Stomach (tissue), 9 donors: ENCODE measurements around the gene TEX19. TPM values are rescaled to one million over a fixed set of nuclear protein-coding genes. Genes with fewer than 3 reads are reported as not detected.

ENCODE experiments used
- DNase-seq, 2 donors: peaks; one replicate each; pipeline versions ENCODE4 v3.0.0 to v3.0.0-alpha.2; 2013 to 2019
- H3K27ac ChIP-seq, 5 donors: fragments of 200-600 bp in 4 of 5; sonication (generic) in 4 of 5; one replicate each; pipeline ENCODE4 v1.5.1; 2013 to 2019; ENCODE audit warnings: mild to moderate bottlenecking in 1 of 5, moderate library complexity in 1 of 5
- H3K27me3 ChIP-seq, 3 donors: fragments of 200-600 bp; sonication (generic); one replicate each; pipeline ENCODE4 v1.5.1; 2017 to 2019; ENCODE audit warnings: mixed run types in 1 of 3
- H3K36me3 ChIP-seq, 4 donors: fragments of 200-600 bp; sonication (generic); 1 replicate in 3 of 4; 2 replicates in 1 of 4; pipeline ENCODE4 v1.5.1; 2016 to 2019
- H3K4me1 ChIP-seq, 4 donors: fragments of 200-600 bp; sonication (generic); one replicate each; pipeline ENCODE4 v1.5.1; 2016 to 2019
- H3K4me3 ChIP-seq, 4 donors: fragments of 200-600 bp; sonication (generic) in 3 of 4; one replicate each; pipeline ENCODE4 v1.5.1; 2016 to 2019; ENCODE audit warnings: mild to moderate bottlenecking in 1 of 4
- H3K9me3 ChIP-seq, 4 donors: fragments of 200-600 bp; sonication (generic); one replicate each; pipeline ENCODE4 v1.5.1; 2016 to 2019
- CTCF ChIP-seq, 7 experiments: fragments of 450-650 bp in 4 of 7; fragments of 200-600 bp in 3 of 7; sonication (generic) in 3 of 7; IDR thresholded peaks; one replicate each; pipeline ENCODE4 v1.5.1; 2016 to 2019; ENCODE audit warnings: antibody characterized with exemption in 7 of 7, control low read depth in 2 of 7, mild to moderate bottlenecking in 1 of 7
- EP300 ChIP-seq: sonication (generic); formaldehyde crosslinking; IDR thresholded peaks from one replicate; pipeline ENCODE4 v1.6.1; 2017; ENCODE audit warnings: antibody characterized with exemption
- POLR2A ChIP-seq, 4 donors: fragments of 450-650 bp; IDR thresholded peaks; one replicate each; pipeline ENCODE4 v1.6.1; 2016; ENCODE audit warnings: antibody characterized with exemption in 4 of 4, control low read depth in 2 of 4, mild to moderate bottlenecking in 1 of 4, moderate library complexity in 1 of 4
- POLR2AphosphoS5 ChIP-seq, 3 donors: sonication (generic); formaldehyde crosslinking; IDR thresholded peaks; one replicate each; pipeline ENCODE4 v1.6.1; 2016; ENCODE audit warnings: antibody characterized with exemption in 3 of 3
- WGBS, 5 donors: extraction: QIAGEN DNeasy Blood & Tissue Kit in 3 of 5; methylation state at CpG; one replicate each; pipeline versions ENCODE4 v1.1.5 to v1.1.7; 2013 to 2018; 5-methylcytosine and 5-hydroxymethylcytosine counted together
- intact Hi-C: fragments of 100-400 bp; cut with DNase I; formaldehyde crosslinking; loops from one replicate; pipeline ENCODE4 v1.15.1; 2023; ENCODE audit warnings: low total_unique reads
- polyA plus RNA-seq, 3 donors: library from polyadenylated mRNA; stranded (reverse); fragments of 200-250 nt; gene quantifications; one replicate each; pipeline ENCODE4 v1.2.3, GENCODE V29; 2013
- total RNA-seq, 5 donors: library from RNA; depleted of rRNA; stranded (reverse); fragments of >200 nt; gene quantifications; one replicate each; pipeline versions ENCODE4 v1.1.0 to v1.2.3, GENCODE V29; 2014 to 2016
- donor health status: healthy with polysubstance abuse.
- donor health status: Bipolar disorder and iron deficiency.
- donor health status: healthy.

TEX19 gene
- total and polyA plus RNA-seq, 8 donors = not detected

GRCh38 chr17:82315703-82316358 is 43.2 kb upstream of the TEX19 start:
- Histone ChIP-seq H3K27me3 (peaks cover 10 to 69% (median 36%) of the 10 kb centered on the region in 3 donors), H3K4me3 (peak overlapping the region; percentile 20 to 33 (median 28)), H3K9me3 (no peaks in the 10 kb centered on the region), H3K36me3 (no peaks in the 10 kb centered on the region), H3K4me1 (peaks cover 6 to 21% (median 13%) of the 10 kb centered on the region in 4 donors), H3K27ac (peak overlapping the region in 2 of 5 donors; percentile 18 to 49)
- TF ChIP-seq EP300 (no peak), POLR2A (IDR thresholded peaks at IDR 0.05) (no peak), POLR2AphosphoS5 (IDR thresholded peaks at IDR 0.05) (no peak), CTCF (IDR thresholded peaks at IDR 0.05) (no peak)
- 17 to 28% (median 20%) methylated on average over 25 to 36 of the region's 36 CpGs for WGBS, 5 donors
- DNase-seq = no peak
- intact Hi-C loops = no loop called here

- H3K4me3 ChIP-seq = peak overlapping the region; percentile 11 to 33 (median 28)
- H3K36me3 ChIP-seq = peaks cover 0 to 4% (median 0%) of the 10 kb centered on the region in 4 donors
- H3K27ac ChIP-seq = peak overlapping the region; percentile 10 to 49 (median 35)
- no peak for DNase-seq
- H3K9me3 ChIP-seq = no peaks in the 10 kb centered on the region
- intact Hi-C loops = no loop called here
- peaks cover 10 to 62% (median 36%) of the 10 kb centered on the region in 3 donors for H3K27me3 ChIP-seq
- TF ChIP-seq POLR2A (IDR thresholded peaks at IDR 0.05) (no peak), EP300 (no peak), POLR2AphosphoS5 (IDR thresholded peaks at IDR 0.05) (no peak), CTCF (IDR thresholded peaks at IDR 0.05) (no peak)
- H3K4me1 ChIP-seq = peaks cover 12 to 30% (median 22%) of the 10 kb centered on the region in 4 donors
- 69 to 80% (median 78%) methylated on average over 18 to 29 of the region's 29 CpGs for WGBS, 5 donors
Measured at GRCh38 chr17:82316651-82317393, 42.2 kb upstream of the TEX19 start.

- intact Hi-C loops = no loop called here
- H3K27me3 ChIP-seq = peaks cover 10 to 56% (median 36%) of the 10 kb centered on the region in 3 donors
- peak within 1 kb of the TSS; percentile 11 to 33 (median 28) for H3K4me3 ChIP-seq
- H3K36me3 ChIP-seq = peaks cover 0 to 10% (median under 1%) of the 10 kb centered on the region in 4 donors
- DNase-seq = no peak
- H3K4me1 ChIP-seq = peaks cover 12 to 30% (median 24%) of the 10 kb centered on the region in 4 donors
- H3K27ac ChIP-seq = peak within 1 kb of the TSS; percentile 10 to 49 (median 35)
- H3K9me3 ChIP-seq = no peaks in the 10 kb centered on the region
- no peak for TF ChIP-seq POLR2A (IDR thresholded peaks at IDR 0.05)
- no peak for TF ChIP-seq POLR2AphosphoS5 (IDR thresholded peaks at IDR 0.05)
- no peak for TF ChIP-seq EP300
- no peak for TF ChIP-seq CTCF (IDR thresholded peaks at IDR 0.05)
- 76 to 93% (median 78%) methylated on average over 9 to 26 of the region's 26 CpGs for WGBS, 5 donors
Measured at GRCh38 chr17:82317394-82318168, 41.5 kb upstream of the TEX19 start, which contains the start of gene CD7. Gene CD7, minus strand, starts transcription at chr17:82317608. Its CDS starts 113 bp downstream, at chr17:82317495.

- H3K9me3 ChIP-seq = no peaks in the 10 kb centered on the region
- TF ChIP-seq POLR2AphosphoS5 (IDR thresholded peaks at IDR 0.05) = no peak
- H3K27ac ChIP-seq = no peak overlapping the region
- DNase-seq = no peak
- 90 to 98% (median 96%) methylated on average over 20 of the region's 20 CpGs for WGBS, 5 donors
- intact Hi-C loops = no loop called here
- H3K4me3 ChIP-seq = no peak overlapping the region
- peaks cover 10 to 57% (median 36%) of the 10 kb centered on the region in 3 donors for H3K27me3 ChIP-seq
- H3K36me3 ChIP-seq = peaks cover 0 to 15% (median 3%) of the 10 kb centered on the region in 4 donors
- peaks cover 12 to 30% (median 24%) of the 10 kb centered on the region in 4 donors for H3K4me1 ChIP-seq
Measured at GRCh38 chr17:82318169-82318498, 40.9 kb upstream of the TEX19 start.
